GM21576 (cell line): ENCODE results near the gene P2RY13.

Experiments
- ATAC-seq: cut with Tn5 transposase; IDR thresholded peaks from one replicate; pipeline ENCODE4 v1.9.1; 2021; ENCODE audit warnings: mild to moderate bottlenecking, moderate library complexity; ENCODE audit not compliant: unreplicated experiment

The P2RY13 gene

DNA sequence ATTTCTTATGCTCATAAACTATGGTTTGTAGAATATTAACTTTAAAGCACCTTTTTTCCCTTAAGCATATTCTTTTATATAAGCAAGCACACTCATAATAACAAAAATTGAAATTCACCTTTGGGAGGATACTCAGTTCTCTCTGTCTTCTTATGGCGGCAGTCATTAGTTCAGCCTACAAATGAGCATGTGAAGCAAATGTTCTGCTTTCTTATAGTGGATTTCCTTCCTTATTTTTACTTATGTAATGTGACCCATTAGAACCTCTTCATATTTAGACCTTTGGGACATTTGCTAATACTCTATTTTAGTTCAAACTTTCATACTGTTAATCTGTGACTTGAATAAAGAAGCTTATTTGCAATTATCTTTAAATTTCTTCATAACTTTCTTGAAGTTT, at the start of gene P2RY13:
TSS of gene P2RY13 (minus strand) at position 187 of the 400 bp plus-strand sequence. CDS start at position 166, 21 bp downstream.
- ATAC-seq = no peak

DNA sequence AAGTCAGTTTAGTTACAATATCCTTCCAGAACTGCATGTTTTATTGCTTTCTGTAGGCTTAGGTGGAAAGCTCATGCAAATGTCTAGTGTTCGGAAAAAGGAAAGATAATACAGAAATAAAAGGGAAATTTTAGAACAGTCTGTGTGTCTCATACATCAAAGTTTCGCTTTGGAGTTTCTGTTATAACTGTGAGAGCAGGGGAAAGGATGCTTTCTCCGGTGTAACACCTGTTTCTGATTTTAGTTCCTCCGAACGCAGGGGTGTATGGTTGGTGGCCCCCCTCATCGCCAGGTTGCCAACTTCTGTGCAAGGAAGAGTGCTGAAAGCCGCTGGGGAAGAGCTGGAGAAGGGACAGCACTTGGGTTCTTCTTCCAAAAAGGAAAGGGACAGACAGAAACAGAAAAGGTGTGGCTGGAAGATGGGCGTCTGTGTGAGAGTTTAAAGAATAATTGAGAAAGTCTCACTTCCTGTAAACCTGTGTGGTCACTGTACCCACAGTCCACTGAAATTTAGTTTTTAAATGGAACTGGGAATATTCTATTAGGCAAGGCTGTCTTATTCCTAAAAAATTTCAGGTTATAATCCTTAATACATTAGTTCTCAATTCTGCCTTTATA, 48.5 kb upstream of the P2RY13 start:
- peak; percentile 54 for ATAC-seq

DNA sequence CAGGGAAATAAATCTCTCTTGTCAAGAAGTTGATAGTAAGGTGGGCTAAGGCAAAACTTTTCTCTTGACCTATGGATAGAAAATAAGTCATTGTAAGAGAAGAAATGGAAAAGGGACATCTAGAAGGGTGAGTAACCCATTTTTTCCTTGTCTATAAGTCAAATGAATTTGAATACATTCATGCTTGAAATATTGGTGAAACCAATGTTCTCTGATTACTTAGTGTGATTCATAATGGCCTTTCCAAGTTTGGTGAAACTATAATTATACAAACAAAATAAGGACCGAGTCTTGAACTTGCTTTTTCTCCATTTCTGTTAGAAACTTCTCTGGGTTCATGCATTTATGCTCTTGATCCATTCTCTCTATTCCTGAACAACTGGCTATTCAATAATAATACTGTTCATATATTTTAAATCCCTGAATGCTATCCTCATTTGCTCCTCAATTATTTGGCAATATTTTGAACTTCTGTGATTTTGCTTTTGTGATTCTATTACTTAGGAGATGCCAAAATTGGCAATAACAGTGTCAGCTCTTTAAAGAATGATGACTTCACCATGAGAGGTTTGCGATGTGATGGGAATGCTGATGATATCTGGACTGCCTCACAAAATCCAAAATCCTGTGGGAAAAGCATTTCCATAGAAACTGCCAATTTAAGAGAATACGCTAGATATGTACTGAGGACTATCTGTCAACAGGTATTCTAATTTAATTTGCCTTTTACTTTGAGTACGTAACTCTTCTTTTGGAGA, 42.9 kb upstream of the P2RY13 start:
- ATAC-seq = no peak

DNA sequence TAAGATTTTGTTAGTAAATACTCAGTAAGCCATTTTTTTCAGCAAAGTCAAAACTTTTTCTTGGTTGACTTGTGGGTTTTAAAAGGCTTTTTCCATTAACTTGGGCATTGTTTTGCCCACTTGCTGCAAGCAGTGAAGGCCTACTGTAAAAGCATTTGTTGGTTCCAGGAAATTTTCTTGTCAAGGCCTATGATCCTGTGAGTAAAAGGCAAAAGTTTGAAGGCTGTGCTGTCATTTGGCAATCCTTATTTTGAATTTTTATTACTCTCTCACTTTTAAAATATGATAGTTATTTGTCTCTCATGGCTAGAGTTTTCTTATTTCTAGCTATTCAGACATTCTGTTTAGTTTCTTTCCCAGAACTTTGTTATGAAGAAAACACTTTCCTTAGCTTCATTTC, 42.2 kb upstream of the P2RY13 start:
- ATAC-seq = no peak

DNA sequence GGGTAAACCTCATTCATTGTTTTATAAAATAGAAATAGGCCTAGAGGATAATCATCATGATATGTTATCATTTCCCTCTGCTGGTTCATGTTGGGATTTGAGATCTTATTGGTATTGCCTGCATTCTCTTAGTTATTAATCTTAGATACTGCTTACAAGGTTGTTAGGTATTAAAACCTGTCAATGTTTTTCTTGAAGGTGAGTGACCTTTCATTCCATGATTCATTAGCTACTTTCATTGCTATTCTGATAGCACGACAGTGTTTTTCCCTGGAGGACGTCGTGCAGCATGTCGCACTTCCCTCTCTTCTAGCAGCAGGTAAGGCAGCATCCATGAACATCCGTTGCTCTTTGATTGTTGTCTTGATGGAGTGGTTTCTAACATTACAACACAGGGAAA, 38.1 kb upstream of the P2RY13 start:
- no peak for ATAC-seq

DNA sequence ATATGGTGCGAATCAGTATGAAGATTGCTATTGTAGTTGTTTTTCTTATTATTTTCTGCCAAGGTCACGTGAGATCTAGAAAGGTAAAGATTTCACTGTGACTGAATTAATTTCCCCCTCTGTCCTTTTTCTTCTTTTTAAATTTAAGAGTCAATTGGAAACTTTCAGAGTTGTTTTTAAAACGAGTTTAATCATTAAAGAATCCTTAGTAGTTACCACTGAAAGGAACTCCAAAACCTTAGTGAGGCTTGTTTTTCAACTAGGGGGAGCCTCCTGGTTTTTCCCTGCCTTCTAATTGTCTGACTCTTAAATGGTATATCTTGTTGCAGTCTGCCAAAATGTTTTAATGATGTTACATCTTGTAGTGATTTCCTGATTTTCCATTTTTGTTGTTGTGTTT, 37.6 kb upstream of the P2RY13 start:
- ATAC-seq = no peak

DNA sequence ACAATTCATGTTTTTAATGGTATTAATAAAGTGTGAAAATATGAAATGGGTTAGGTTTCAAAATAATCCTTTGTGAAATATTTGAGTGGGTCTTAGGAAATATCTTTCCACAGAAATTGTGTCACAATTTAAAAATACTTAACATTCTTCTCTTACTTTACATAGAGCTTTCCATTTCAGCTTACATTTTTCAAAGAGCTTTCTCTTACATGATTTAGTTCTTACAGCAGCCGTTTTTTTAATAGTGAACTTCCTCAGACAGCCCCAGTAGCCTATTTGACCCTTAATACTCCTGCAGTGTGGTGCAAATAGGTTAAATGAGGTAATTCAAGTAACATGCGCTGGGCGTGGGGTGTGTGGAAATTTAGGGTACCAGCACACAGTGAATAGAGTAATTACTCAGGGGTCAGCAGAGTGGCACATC, 33.4 kb upstream of the P2RY13 start:
- no peak for ATAC-seq

DNA sequence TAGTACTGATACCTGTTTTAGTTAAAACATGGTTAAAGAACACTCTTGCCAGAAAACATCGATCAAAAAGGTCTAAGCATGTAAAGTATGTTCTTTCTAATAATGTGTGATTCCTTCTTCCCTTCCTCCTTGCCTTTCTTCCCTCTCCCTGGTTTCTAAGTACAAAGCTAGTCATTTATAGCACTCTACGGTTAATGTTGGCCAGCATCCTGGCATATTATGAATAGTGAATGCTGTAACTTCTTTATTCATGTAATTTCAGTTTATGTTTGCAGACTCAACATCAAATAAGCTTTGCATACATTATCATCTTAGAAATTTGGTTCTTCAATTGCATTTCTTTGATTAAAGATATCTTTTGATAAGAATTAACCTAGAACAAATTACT, 28.1 kb upstream of the P2RY13 start:
- ATAC-seq = no peak

DNA sequence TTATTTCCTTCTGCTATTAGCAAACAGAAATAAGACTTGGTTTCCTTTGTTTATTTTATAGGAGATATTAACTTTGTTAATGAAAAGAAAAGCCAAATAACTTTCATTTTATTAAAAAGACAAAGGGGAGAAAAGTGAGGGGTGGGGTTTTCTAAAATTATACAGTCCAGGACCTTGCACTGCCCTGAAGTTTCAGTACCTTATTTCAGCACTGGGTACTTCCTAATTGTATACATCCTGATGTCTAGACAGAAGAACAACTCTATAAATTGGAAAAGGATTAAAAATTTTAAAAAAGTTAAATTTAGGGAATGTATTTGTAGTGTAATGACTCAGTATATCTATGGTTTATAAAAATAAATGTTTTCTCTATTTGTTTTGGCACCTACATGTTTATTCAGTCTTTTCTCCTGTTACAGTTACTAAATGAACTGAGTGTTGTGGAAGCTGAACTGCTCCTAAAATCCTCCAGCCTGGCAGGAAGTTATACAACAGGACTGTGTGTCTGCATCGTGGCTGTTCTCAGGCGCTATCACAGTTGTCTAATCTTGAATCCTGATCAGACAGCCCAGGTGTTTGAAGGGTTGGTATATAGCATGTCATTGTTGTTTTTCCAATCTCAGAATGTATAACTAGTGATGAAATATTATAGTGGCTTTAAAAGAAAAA, 27.6 kb upstream of the P2RY13 start:
- ATAC-seq = no peak

DNA sequence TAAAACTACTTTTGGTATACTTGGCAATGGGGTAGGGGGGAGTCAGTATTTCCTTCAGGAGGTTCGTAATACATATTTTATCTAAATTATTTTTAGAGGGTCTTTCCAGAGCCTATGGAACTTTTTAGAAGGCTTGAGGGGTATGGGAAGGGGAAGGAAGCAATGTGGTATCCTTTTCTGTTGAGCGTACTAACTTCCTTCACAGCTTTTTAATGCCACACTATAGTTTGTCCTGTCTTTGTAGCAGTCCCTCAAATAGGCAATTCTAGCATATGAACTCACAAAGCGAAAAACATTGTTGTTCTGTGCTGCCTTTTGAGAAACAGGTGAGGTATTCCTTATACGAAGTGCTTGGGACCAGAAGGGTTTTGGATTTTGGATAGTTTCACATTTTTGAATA, 22.3 kb upstream of the P2RY13 start:
- ATAC-seq = peak; percentile 31

DNA sequence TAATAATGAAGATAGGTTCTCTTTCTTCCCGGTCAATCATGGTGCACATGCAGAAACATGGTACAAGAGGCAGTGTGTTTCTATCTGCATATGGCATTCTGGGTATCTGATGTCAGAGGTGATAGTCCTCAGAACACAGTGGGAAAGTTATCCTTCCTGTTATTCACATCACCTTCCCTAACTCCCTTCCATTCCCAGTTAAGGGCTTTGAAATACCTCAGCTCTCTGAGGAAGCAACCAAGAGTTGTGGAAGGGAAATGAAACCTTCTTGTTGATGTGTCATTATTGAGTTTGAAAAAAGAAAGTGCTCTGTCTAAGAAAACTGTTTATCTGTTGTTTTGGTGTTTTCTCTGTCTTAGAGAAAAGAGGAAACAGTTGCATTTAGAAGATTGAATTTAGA, 21.9 kb upstream of the P2RY13 start:
- ATAC-seq = peak; percentile 93

DNA sequence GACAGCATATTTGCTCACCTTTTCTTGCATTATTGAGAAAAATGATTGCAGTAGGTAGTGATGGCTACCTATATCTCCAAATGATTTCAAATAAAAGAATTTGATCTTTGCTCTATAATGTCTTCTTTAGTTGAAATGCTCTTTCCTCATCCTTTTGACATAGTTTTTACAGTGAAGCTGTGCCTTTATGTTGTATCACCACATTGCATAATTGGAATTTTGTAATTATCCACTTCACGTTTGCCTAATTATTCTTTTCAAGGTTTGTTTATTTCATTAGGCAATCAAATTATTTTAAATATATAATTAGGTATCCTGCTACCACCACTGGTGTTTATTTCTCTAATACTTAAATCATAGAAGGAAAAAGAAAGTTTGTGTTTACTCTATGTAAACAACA, 21.3 kb upstream of the P2RY13 start:
- no peak for ATAC-seq

DNA sequence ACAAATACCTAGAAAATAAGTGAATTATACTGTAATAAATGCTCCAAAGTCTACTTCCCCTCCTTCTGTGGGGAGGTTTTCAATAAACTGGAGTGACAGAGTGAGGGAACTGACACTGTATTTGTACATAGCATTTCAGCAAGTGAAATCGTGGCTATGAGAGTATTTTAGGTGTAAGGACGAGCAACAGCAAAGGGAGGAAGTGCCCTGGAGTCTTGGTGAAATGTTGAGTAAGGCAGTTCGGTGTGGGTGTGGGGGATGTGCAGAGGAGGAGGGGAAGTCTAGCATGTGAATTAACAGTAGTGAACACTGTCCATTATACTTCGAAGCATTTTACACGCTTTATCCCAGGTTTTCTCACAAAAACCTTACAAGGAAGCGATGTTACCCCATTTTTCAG, 18.1 kb upstream of the P2RY13 start:
- ATAC-seq = no peak

DNA sequence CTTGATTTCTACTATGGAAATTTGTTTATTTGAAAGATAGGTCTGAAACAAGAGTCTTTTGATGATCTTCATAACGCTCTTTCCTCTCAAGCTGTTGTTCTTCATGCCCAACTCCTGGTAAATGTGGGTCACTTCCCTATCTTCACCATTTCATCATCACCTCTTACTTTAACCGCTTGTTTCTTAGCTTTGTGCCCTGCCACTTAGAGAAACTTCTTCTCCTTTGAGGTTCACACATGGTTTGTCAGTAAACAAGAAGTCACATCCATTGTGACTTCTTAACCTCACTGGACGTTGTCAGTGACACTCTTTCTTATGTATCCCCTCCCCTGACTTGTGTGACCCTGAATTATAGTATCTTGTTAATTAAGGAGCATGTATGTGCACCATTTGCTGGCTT, 16.9 kb upstream of the P2RY13 start:
- no peak for ATAC-seq

DNA sequence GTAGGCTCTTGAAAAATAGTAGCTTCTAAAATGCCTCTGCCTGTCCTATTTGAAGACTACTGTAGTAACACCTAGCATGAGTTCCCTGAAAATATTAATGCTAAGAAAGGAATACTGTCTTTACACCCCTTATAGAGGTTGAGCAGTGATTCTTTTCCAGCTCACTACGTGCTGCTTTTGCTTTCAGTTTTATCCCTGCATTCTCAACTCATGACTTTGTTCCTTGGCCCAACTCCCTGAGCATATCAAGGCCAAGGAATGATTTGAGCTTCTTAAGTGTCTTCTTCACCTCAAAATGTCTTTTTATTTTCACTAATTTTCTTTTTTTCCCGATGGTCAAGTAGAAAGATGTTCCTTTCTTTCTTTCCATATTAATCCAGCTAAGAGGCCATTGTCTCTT, 16.5 kb upstream of the P2RY13 start:
- no peak for ATAC-seq

DNA sequence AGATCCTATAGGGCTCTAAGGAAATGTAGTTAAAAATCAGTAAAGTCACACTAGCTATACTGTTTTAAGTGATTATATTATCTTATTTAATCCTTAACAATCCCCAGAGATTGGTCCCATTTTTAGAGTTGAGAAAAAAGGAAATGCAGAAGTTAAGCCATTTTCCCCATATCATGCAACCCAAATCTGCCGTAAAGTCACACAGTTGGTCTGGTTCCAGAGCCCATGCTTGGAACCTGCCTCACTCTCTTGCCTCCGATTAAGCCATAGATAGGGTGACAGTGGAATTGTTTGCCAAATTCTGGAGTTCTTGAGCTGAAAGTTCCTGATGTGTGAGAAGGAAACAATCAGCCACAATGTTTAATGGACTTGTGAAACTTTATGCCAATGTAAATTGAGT, 2.3 kb upstream of the P2RY13 start:
- ATAC-seq = no peak

DNA sequence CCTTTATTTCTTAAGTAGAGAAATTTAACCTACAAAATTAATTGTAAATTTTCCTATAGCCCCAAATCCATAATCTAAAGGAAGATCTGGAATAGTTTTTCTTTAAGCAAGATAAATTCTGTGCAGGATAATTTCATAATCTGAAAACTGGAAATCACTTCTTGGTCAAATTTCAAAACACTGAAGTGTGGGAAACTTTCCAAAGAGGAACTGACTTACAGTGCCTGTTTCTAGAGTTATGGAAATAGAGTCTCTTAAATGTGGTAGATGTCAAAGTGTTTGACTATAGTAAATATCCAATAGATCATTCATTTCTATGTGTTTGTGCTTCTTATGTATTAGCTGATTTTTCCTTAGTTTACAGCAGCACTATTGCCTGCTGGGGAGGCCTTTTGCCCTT, 1.6 kb upstream of the P2RY13 start:
- no peak for ATAC-seq

DNA sequence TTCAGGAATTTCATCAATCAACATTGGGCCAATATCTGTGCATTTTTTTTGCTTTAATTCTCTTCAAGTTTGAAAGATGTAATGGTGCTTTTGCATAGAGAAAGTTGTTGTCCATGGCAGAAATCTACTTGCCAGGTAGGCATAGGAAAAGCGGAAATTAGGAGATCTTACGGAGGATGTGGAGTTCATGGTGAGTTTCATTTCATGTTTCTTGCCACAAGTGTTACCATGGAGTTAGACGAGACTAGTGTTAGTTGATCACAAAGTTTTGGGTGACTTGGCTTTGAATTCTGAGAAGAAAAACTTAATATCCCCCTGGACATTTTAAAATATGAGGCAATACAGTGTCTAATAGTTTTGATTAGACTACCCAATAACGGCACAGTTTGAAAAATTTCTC, 1.0 kb upstream of the P2RY13 start:
- ATAC-seq = no peak

DNA sequence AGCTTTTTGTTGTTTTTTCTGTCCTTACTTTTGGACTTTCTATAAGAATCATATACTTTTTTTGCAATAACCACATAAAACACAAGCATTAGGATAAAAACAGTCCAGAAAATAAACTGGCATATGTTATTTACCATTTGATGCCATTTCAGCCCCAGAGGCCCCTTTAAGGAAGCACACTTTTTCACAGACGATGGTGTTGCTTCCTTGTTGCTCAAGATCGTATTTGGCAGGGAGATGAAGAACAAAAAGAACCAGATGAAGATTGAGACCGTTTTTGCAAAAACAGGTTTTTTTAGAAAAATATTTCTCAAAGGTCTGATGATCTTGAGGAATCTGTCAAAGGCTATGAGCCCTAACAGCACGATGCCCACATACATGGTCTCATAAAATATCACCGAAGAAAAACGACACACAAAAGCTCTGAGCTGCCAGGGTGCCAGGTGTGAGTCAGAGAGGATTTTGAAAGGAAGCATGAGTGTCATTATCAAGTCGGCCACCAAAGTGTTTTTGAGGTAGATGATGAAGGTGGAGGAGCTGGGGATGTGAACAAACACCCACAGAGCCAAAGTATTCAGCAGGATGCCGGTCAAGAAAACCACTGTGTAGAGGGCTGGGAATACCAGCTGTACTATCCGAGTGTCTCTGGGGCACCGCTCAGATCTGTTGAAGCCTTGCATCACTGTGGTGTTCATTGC, 902 bp downstream of the P2RY13 start:
- ATAC-seq = no peak

DNA sequence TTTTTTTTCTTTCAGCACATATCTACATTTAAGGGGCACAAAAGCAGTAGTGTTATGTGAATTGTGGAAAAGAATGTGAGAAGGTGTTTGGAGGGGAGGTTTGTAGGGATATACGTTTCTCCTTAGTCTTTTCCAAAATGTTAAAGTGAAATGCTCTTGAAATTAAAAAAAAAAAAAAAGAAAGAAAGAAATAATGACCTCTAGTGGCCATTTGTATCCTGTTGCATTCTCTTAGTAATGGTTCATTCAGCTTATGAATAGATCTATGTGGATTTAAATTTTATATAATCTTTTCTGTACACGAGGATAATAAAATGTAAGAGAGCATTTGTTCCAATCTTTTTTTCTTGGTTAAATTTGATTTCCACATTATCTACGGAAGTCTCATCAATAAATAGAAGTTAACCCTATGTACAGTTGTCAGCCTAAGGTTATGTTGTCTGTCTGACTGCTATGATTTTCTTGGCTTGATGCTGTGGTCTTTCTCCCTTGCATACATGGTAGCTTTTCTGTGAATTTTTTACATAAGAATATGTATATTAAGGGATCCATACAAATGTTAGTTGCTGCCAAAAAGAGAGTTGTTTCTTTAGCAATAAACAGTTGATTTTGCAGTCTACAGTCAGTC, 1.7 kb downstream of the P2RY13 start:
- ATAC-seq = no peak

DNA sequence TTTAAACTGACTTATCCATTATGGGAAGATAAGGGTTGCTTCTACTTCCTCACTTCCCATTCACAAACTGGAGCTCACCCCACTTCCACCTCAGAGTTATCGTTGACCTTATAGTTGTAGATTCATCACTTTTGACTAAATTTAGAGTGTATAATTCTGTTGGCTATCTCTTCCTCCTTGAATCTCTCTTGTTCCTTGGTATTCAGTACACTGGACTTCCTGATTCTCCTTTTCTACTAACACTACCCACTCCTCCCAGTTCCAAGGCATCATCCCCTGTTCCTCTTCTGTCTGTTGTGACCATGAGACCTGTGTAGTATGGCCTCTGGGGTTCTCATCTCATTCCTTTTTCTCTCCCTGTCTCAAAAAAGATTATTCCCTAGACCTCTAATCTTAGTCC, 6.8 kb downstream of the P2RY13 start:
- no peak for ATAC-seq
